K562 (cell line): Measurements from ENCODE around the gene ABCG1.

ENCODE experiments used
- CTCF ChIP-seq, 3 experiments: IDR thresholded peaks in 2 of 3; conservative IDR thresholded peaks in 1 of 3; 2 replicates each; pipeline ENCODE4 v1.5.1; 2011 to 2012; ENCODE audit warnings: low read length in 3 of 3, mild to moderate bottlenecking in 3 of 3, control low read depth in 2 of 3, improper control_type of control experiment in 1 of 3, inconsistent platforms in 1 of 3, low read depth in 1 of 3, mixed read lengths in 1 of 3, moderate library complexity in 1 of 3; ENCODE audit not compliant: insufficient read depth in 2 of 3
- POLR2A ChIP-seq: fragments of 450-650 bp; conservative IDR thresholded peaks from 2 replicates; pipeline ENCODE4 v1.6.1; 2016

- no peak for TF ChIP-seq POLR2A
- no peak for TF ChIP-seq CTCF (IDR thresholded peaks at IDR 0.05 in 2 of 3, conservative IDR thresholded peaks at IDR 0.05 in 1 of 3; ENCODE audit: insufficient read depth in 2 of 3, low read depth in 1 of 3, low read length in 3 of 3)
Measured at GRCh38 chr21:42218836-42219605, at the start of gene ABCG1.
